ENCODE results near the gene SFTPA1. TPM values are rescaled to one million over a fixed set of nuclear protein-coding genes. Genes with fewer than 3 reads are reported as not detected.

SFTPA1 gene
- total RNA-seq, 2 experiments from 2014 or later = not detected

Other genes starting within 250 kb of the SFTPA1 start
- under 1 TPM; 0.53 to 0.75 TPM for gene ZCCHC24, start 165.3 kb upstream of the SFTPA1 start, total RNA-seq
- under 1 TPM; 0.18 to 0.46 TPM for gene EIF5AL1, start 98.4 kb upstream of the SFTPA1 start, total RNA-seq
- gene SFTPA2, start 50.5 kb upstream of the SFTPA1 start, total RNA-seq = not detected
- gene NUTM2B, start 92.3 kb downstream of the SFTPA1 start, total RNA-seq = under 1 TPM in 1 of 2 experiments, not detected in 1; 0.30 TPM
- under 1 TPM; 0.11 to 0.27 TPM for gene NUTM2E, start 215.8 kb downstream of the SFTPA1 start, total RNA-seq